Stimulated activated naive CD8-positive, alpha-beta T cell treated with anti-CD3 and anti-CD28 coated beads, Interleukin-15, Interleukin-2, amounts not matched to agents 100 U/mL and 50 U/mL, for 24 hours (primary cell): ENCODE data around the gene TANGO6.
"Not testable (repeated sequence)": the region's sequence is repeated elsewhere in the genome, so short reads cannot be mapped to it uniquely, and the experiment has no call there.

Experiments used
- ATAC-seq: fragments of 150-1000 bp; cut with Tn5 transposase; one replicate; pipeline ENCODE4 v1.10.0; 2021
- DNase-seq: peaks from one replicate; pipeline ENCODE4 v3.0.0; 2021

TANGO6 gene

GRCh38 chr16:68972720-68973119, 129.4 kb downstream of the TANGO6 start:
- DNase-seq (no peak), ATAC-seq (no peak)

DNA sequence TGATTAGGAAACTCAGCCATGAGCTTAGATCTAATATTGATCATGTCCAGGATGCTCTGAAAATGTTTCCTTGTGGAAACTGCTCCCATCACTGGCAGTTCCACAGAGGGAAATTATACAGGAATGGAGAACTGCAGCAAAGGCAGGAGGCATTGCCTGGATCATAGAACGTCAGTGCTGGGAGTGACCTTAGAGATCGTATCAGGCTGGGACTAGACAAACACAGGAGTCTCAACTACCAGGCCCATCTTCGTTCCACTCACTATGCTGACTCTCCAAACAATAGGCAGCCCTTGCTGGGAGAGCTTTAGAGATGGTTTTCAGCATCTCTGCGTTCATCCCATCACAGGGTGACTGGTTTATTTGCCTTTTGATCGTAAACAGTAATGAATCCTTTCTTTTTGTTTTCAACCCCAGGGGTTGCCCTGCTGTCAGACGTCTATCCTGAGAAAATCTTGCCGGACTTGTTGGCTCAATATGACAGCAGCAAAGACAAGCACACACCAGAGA, 130.3 kb downstream of the TANGO6 start:
- ATAC-seq (no peak), DNase-seq (no peak)

DNA sequence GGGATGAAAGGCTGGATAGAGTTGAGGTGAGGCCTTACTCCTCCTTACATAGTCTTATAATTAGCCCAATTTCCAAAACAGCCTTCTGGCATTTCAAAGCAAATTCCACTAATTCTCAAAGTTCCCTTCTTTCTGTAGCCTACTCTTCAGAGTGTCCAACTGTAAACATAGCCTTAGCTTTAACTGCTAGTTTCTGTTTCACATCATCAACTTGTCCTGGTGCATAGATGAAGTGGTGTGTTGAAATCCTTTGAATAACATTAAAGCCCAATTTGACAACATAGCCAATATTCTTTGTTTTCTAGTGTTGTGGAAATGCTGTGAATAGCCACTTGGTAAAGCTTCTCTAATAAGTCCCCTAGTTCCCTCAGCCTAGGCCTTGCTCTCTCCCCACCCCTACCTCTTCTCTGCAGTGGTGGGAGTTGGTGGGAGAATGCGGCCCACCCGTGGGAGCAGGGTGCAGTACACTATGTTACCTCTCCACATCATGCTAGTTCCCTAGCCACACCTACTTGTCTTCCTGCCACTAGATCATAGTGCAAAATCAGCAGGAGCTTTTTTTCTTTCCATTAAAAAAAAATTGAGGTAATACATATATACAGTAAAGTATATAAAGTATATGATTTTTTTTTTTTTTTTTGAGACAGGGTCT, 135.1 kb downstream of the TANGO6 start:
- ATAC-seq (no peak), DNase-seq (no peak)

DNA sequence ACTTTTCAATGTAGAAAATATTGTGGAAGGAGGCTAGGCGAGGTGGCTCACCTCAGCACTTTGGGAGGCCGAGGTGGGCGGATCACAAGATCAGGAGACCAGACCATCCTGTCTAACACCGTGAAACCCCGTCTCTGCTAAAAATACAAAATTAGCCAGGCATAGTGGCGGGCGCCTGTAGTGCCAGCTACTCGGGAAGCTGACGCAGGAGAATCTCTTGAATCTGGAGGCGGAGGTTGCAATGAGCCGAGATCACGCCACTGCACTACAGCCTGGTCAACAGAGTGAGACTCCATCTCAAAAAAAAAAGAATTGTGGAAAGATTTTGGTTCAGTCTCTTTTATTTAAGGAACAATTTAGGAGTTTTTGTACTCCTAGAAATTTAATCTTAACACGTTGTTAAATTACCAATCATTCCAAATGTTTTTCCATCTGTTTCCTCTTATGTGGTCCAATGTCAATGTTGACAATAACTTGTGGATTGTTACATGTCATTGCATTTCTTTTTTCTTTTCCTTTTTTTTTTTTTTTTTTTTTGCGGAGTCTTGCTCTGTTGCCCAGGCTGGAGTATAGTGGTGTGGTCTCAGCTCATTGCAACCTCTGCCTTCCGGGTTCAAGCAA, 137.5 kb downstream of the TANGO6 start:
- ATAC-seq (no peak), DNase-seq (no peak)

- ATAC-seq, result no peak
- DNase-seq, result no peak
These were observed 138.6 kb downstream of the TANGO6 start for GRCh38 chr16:68981971-68982370.

GRCh38 chr16:68984467-68984866, 141.1 kb downstream of the TANGO6 start:
- no peak for DNase-seq
- no peak for ATAC-seq

DNA sequence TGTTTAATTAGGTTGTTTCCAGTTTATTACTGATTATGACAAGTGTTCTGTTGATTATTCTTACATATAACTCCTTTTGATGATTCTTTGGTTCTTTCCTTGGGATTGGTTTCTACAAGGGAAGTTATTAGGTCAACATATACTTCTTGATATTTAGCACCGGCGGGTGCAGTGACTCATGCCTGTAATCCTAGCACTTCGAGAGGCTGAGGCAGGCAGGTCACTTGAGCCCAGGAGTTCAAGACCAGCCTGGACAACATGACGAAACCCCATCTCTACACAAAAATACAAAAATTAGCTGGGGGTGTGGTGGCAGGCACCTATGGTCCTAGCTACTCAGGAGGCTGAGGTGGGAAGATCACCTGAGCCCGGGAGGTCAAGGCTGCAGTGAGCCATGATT, 141.9 kb downstream of the TANGO6 start:
- ATAC-seq (no peak), DNase-seq (no peak)

- DNase-seq, result no peak
- ATAC-seq, result no peak
These were observed 142.5 kb downstream of the TANGO6 start for GRCh38 chr16:68985855-68986254.

GRCh38 chr16:68987734-68988457, 144.6 kb downstream of the TANGO6 start:
- ATAC-seq, result no peak
- no peak for DNase-seq

DNA sequence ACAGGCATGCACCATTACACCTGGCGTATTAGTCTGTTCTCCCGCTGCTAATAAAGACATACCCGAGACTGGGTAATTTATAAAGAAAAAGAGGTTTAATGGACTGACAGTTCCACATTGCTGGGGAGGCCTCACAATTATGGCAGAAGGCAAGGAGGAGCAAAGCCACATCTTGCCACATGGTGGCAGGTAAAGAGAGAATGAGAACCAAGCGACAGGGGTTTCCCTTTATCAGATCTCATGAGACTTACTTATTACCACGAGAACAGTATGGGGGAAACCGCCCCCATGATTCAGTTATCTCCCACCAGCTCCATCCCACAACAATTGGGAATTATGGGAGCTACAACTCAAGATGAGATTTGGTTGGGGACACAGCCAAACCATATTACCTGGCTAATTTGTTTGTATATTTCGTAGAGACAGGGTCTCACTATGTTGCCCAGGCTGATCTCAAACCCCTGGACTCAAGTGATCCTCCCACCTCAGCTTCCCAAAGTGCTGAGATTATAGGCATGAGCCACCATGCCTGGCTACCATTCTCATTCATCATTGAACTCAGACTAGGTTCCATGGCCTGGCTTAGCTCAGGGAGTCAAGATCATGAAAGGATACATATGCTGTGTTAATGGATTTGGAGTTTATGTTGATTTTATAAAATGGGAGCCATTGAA, 147.0 kb downstream of the TANGO6 start:
- DNase-seq, ATAC-seq: not testable (repeated sequence)

GRCh38 chr16:68991075-68991474, 147.7 kb downstream of the TANGO6 start:
- no peak for ATAC-seq
- DNase-seq, result no peak

GRCh38 chr16:68992521-68992920, 149.2 kb downstream of the TANGO6 start:
- ATAC-seq, result no peak
- no peak for DNase-seq

DNA sequence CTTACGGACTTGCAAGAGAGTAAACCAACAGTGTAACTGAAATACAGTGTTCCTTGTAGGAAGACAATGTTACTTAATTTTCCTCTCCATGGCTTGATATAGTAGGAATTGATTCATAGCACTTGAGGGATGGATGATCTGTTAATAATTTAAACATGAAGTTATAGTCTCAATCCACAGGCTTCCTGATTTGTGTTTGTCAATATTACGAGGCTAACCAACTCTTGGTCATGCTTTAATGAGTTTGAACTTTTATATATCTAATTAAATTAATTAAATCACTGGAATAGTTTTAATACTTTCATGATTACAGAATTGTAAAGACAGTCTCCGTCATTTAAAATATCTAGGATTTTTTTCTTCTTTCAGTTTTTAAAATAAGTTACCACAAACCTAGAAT, 150.1 kb downstream of the TANGO6 start:
- ATAC-seq (no peak), DNase-seq (no peak)

GRCh38 chr16:68993885-68994284, 150.6 kb downstream of the TANGO6 start:
- no peak for DNase-seq
- no peak for ATAC-seq

DNA sequence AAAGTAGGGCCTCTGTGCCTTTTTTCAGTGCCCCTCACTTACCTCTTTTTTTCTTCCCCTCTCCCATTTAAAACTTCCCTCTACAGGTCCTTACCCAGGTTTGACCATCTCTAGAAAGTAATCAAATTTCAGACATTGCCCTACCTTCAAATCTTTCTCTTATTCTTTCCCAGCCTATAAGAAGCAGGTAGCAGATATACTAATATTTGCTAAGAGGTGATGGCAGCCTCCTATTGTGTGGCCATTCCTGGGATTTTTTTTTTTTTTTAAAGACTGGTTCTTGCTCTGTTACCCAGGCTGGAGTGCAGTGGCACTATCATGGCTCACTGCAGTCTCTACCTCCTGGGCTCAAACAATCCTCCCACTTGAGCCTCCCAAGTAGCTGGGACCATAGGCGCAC, 151.0 kb downstream of the TANGO6 start:
- DNase-seq, result no peak
- no peak for ATAC-seq

GRCh38 chr16:68995011-68995504, 151.7 kb downstream of the TANGO6 start:
- DNase-seq (no peak), ATAC-seq (no peak)

DNA sequence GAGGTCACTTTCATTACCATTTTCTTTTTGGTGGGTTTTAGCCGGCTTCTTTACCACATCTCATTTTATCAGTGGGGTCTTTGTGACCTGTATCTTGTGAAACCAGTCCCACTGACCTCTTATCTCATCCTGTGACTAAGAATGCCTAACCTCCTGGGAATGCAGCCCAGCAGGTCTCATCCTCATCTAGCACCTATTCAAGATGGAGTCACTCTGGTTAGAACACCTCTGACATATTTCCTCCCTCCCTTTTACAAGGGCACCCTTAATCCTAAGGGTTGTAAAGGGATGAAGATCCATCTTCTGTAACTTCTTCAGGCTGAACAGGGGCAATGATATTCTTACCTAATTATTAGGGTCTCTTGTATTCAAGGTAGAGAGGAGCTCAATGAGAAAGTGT, 154.2 kb downstream of the TANGO6 start:
- ATAC-seq, result no peak
- no peak for DNase-seq

DNA sequence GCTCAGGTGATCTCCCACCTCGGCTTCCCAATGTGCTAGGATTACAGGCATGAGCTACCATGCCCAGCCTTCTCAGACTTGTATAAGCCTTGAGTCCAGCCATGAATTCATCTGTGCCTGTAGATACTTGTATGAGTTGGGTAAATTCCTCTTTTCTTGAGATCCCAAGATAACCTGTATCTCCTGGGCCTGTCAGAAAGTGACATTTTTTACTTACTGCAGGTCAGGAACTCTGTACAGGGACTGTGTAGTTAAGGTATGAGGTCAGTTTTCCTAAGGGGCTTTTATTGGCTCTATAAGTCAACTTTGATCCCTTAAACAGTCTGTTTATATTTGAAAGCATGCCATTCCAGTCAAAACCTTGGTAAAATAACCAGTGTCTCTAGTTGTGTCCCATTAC, 155.8 kb downstream of the TANGO6 start:
- no peak for ATAC-seq
- DNase-seq, result no peak

GRCh38 chr16:69003500-69003899, 160.2 kb downstream of the TANGO6 start:
- DNase-seq (no peak), ATAC-seq (no peak)

DNA sequence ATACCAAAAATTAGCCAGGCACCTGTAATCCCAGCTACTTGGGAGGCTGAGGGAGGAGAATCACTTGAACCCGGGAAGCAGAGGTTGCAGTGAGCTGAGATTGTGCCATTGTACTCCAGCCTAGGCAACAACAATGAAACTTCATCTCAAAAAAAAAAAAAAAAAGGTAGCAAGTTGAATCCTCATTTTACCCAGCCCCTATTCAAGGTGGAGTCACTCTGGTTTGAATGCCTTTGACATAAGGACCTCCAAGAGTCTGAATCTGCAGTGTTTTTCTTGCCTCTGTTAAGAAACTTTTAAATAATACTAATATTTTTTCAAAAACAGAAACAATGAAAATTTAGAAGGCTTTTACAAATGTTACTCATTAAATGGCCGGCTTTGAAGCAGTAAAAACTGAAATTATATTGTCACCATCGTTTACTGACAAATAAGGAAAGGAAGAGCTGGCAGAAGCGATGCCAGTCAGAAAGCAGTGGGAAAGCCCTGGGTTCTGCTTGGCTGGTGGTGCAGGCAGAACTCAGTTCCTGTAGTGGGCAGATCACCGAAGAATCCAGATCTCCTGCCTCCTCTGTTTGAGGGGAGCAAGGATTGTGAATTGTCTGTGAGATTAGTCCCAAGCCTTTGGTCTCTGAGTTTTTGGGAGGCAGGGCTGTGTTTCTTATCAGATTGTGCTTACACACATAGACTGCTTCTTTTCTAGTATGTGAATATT, 162.5 kb downstream of the TANGO6 start:
- ATAC-seq (no peak), DNase-seq (no peak)

GRCh38 chr16:69012906-69013305, 169.6 kb downstream of the TANGO6 start:
- ATAC-seq, result no peak

DNA sequence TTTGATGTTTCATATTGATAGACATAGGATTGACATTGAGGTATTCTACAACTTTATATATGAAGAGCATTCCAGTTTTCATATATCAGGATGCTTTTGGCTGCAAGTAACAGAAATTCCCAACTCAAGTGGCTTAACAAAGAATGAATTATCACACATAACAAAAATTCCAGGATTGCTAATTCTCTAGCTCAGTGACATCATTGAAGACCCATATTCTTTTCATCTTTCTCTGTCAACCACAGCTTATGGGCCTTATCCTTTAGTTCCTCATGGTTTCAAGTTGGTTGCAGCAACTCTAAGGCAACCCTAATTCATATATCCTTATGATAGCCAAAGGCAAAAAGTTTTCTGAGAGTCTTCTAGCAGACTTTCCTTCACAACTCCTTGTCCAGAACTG, 170.7 kb downstream of the TANGO6 start:
- DNase-seq (no peak), ATAC-seq (no peak)

More at GRCh38 chr16:69012906-69013305, 169.6 kb downstream of the TANGO6 start:
- no peak for DNase-seq
